GM19238 (cell line): ENCODE results near the gene COL8A1.
"Not testable (repeated sequence)": the region's sequence is repeated elsewhere in the genome, so short reads cannot be mapped to it uniquely, and the experiment has no call there.

Experiments
- DNase-seq: peaks from one replicate; pipeline ENCODE4 v3.0.0; 2011; ENCODE audit warnings: low spot score; ENCODE audit not compliant: insufficient read length

COL8A1 gene

DNA sequence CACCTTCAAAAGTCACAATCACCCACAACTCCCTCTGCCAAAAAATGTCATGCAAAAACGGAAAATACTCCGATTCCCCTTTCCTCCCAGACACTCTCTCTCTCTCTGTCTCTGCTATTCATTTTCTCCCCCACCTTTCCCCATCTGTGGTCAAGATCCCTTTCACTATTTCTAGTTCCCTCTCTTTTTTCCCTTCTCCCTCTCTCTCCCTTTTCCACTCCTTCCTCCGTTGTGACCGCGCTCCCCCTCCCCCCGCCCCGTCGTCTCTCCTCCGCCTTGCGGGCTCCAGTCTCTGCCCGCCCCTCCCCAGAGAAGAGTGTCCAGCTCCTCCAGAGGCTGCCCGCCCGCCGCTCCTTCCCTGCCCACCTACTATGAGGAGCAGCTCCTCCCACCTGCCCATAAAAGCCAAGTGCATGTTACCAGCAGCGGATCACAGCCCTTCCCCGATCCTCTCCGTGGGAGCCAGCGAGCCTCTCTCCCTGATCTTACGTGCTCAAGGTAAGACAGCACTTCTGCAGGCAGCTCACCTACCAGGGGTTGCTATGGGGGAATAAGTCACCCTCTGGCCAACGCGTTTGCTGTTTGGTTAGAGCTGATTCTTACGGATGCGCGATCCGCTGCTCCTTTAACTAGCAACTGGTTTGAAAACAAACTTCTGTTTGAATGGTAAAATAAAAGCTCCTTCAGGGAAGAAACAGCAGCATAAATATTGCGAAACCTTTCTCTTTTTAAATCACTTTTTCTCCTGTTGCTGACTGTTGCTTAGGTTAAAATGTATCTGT is at the start of gene COL8A1:
Gene COL8A1 (plus strand): TSS at position 428 of the 782 bp plus-strand sequence. CDS start 152,089 bp downstream, outside the sequence.
- no peak for DNase-seq

DNA sequence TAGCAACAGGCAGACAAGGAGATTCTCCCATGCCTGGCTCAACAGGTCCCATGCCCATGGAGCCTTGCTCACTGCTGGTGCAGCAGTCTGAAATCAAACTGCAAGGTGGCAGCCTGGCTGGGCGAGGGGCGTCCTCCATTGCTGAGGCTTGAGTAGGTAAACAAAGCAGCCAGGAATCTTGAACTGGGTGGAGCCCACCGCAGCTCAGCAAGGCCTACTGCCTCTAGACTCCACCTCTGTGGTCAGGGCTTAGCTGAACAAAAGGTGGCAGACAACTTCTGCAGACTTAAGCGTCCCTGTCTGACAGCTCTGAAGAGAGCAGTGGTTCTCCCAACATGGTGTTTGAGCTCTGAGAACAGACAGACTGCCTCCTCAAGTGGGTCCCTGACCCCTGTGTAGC is 49.2 kb upstream of the COL8A1 start:
- not testable (repeated sequence) for DNase-seq

DNA sequence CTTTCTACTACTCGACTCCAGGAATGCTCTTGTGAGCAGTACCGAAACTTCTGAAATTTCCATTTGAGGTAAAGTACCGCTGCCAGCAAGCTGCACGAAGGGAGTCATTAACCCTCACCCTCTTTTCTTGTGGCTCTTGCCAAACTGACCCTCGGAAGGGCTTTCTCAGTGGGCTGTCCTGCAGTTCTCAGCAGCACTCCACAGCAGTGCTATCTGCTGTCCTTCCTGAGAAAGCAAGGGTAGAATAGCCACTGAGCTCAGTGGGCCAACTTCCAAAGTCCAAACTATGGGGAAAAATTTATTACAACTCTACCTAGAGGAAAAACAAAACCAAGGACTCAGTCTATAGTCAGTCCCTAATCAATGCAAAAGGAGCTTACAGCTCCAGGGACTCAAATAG is 38.5 kb upstream of the COL8A1 start:
- no peak for DNase-seq

DNA sequence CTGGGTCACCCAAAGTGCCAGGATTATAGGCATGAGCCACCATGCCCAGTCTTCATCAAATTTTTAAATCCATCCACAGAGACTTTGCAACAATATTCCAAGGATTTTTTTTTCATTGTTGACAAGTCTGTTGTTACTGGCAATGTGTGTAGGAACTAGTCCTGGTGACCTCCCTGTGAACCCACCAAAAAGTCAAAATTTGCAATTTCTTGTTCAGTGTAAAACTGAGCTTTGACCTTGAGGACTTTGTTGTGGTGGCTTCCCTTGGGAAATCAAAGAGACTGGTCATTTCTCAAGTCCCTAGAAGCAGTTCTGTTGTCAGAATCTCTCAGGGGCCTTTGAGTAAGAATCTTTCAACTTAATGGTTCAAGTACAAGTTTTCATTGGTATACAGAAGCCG is 36.9 kb upstream of the COL8A1 start:
- no peak for DNase-seq

DNA sequence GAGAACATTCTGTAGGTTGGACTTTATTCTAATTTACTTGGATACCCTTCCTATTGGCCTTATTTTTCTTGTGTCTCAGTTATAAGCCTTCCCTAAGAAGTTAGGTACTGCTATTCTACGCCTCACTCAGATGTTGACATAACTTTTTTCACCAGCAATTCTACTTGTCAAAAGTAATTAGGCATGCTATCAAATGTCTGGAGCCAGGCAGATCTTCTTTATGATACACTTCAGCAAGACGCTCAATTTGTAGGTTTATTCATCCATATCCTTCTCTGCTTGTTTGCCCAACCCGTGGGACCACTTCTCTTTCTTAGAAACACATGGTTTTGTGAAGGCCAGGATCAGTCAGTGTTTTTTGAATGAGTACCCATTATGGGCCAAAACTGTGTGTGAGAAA is 36.2 kb upstream of the COL8A1 start:
- DNase-seq, result no peak

DNA sequence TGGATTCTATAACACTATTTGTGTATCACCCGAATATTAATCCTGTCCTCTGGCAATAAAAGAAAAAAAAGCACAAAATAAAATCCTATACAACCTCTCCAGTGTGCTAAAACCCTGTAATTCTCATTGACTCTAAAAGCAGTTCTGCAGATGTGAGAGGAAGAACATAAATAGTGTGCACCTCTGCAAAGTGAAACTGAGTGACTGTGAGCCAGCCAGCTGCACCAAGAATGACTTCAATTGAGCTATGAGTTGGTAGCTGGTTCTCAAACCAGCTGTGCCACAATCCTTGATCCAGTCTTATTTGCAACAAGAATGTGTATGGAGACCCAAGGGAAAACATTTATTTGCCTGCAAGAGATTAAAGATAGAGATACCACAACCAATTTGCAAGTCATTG is 31.2 kb upstream of the COL8A1 start:
- no peak for DNase-seq

DNA sequence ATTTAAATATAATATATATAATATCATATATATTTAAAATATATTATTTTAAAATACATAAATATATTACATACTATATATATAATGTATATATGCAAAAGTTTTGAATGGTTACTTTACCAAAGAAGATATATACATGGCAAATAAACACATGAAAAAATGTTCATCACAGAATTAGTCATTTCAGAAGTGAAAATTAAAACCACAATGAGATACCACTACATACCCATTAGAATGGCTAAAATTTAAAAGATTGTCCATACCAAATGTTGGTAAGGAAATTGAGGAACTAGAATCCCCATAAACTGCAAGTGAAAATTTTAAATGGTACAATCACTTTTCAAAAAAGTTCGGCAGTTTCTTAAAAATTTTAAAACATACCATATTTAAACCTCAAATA is 23.6 kb upstream of the COL8A1 start:
- DNase-seq, result no peak

DNA sequence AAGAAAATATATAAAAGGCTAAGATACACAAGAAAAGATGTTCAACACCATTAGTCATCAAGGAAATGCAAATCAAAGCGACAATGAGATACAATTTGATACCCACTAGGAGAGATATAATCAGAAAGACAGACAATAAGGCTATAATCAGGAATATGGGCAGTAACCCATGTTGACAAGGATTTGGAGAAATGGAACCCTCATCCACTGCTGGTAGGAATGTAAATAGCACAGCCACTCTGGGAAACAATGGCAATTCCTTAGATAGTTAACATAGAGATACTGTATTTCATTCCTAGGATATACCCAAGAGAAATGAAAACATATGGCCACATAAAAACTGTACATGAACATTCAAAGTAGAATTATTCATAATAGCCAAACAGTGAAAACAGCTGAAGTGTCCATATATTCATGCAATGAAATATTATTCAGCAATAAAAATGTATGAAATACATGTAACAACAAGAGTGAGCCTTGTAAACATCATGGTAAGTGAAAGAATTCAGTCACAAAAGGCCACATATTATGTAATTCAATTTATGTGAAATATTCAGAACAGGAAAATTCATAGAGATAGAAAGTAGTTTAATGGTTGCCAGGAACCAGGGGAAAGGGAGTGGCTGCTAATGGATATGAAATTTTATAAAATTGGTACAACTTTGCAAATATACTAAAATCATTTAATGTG is 18.2 kb upstream of the COL8A1 start:
- no peak for DNase-seq

DNA sequence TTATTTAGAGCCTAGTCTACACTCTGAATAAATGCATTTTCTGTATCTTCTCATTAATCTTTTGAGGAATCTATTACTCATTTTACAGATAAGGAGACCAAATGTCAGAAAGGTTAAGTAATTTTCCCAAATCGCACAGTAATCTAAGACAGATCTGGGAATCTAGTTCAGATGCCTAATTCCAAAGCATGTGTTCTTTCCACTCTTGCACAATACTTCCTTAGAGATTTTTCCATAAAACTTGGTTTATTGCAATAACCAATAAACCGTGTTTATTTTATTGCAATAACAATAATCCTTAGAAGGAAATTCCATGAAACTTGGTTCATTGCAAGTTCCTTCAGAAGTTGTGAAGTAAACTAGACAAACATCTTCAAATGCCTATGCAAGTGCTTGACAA is 17.4 kb upstream of the COL8A1 start:
- no peak for DNase-seq

DNA sequence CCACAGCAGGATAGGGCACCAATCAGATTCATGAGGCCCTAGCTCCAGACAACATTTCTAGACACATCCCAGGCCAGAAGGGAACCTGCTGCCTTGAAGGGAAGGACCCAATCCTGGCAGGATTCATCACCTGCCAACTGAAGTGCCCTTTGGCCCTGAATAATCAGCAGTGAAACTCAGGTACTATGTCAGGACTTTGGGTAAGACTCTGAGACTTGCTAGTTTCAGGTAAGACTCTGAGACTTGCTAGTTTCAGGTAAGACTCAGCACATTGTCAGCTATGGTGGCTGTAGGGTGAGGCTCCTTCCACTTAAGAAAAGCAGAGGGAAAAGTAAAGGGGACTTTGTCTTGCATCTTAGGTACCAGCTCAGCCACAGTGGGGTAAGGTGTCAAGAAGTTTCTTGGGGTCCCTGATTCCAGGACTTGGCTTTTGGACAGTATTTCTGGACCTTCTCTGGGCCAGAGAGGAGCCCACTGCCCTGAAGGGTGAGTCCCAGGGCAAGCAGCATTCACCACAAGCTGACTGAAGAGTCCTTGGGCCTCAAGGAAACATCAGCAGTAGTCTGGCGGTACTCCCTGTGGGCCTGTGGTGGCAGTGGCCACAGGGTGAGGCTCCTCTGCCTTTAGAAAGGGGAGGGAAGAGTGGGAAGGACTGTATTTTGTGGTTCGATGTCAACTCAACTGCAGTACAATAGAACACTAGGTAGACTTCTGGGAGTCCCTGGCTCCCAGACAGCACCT is 13.7 kb upstream of the COL8A1 start:
- DNase-seq, result no peak

DNA sequence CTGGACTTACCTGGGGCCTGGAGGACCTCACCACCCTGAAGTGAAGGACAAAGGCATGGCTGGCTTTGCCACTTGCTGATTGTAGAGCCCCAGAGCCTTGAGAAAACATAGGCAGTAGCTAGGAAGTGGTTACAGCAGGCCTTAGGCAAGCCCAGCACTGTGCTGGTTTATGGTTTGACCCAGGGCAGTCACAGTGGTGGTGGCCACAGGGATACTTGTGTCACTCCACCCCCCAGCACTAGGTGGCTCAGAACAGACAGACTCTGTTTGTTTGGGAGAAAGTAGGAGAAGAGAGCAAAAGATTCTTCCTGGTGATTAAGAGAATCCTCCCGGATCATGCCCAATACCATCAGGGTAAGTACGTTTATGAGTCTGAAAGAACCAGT is 13.2 kb upstream of the COL8A1 start:
- no peak for DNase-seq

DNA sequence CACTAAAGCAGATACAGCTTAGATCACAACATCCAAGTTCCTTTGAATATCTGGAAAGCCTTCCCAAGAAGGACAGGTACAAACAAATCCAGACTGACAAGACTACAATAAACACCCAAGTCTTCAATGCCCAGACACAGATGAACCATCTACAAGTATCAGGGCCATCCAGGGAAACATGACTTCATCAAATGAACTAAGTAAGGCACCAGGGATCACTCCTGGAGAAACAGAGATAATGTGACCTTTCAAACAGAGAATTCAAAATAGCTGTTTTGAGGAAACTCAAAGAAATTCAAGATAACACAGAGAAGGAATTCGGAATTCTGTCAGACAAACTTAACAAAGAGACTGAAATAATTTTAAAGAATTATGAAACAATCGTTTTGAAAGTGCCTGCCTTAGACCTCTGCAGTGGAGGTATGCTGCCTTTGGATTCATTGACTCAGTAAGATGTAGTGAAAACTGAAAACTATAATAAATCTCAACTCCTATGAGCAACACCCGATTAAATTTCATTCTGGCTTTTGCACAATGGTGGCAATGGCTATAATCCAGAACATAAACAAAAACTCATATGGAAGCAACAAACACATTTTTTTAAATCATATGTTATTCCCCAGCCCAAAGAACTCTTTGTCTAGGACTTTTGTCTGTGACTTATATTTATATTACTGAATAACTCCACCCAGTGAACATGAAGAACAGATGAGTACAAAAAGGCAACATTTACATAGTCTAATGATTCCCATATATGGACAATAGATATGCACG is 12.6 kb upstream of the COL8A1 start:
- no peak for DNase-seq

DNA sequence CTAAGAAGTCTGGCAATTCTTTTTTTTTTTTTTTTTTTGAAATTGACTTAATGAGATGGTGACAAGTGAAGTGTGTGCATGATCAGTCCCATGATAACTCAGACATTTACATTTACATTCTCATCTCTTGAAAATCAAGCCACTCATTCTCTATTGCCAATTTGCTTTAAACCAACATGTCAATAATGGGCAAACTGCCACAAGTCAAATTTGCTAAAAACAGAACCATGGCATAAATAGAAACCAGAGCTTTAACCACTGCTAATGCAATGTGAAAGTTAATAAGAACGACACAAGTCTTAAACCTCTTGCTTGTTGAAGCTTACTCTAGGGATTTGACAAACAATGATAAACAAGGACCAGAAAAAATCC is 12.0 kb upstream of the COL8A1 start:
- no peak for DNase-seq

DNA sequence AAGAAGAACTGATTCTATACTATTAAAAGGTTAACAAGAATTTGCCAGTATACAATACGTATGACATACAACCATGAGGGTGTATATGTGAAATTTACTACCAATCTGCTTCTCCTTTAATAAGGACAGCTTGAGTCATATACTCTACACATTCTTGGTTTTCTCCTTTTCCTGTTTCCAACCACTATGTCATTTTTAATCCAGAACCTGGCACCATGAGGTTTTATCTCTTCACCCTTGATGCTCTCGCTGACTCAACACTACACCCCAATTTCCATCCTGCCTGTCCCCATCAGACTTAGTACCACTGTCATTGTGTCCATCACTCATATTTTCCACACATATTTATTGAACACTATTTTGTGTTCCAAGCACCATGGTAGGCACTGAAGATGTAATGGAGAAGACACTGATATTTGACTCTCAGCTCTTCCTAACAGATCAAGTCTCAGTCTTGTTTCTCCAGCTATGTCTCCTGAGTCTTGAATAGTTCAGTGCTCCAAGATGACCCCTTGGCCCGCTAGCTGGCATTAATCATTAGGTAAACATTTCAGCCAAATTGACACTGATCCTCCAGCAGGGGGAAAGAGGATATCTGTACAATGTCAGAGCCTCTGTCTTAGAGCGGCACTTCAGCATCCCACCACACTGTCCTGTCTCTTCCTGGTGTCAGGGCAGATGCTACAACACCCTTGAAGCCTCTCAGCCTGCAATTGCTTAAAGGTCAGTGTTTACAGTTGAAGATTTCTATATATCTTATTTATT is 11.2 kb upstream of the COL8A1 start:
- DNase-seq, result no peak

DNA sequence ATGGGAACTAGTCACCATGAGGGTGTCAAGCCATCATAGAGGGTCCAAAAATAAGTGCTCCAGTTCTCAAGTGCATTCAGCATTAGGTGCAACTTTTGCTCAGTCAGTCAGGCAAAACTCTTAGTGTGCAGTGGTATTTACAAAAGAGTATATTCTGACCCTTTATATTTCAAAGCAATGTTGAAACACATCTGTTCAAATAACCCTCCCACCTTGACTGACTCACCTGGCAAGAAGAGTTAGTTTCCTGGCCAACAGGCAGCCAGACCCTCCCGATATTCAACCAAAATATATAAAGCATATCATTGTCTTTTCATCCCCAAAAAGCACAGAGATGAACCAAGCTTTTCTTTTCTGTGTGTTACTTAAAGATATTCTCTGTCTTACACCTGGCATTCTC is 7.6 kb upstream of the COL8A1 start:
- no peak for DNase-seq

DNA sequence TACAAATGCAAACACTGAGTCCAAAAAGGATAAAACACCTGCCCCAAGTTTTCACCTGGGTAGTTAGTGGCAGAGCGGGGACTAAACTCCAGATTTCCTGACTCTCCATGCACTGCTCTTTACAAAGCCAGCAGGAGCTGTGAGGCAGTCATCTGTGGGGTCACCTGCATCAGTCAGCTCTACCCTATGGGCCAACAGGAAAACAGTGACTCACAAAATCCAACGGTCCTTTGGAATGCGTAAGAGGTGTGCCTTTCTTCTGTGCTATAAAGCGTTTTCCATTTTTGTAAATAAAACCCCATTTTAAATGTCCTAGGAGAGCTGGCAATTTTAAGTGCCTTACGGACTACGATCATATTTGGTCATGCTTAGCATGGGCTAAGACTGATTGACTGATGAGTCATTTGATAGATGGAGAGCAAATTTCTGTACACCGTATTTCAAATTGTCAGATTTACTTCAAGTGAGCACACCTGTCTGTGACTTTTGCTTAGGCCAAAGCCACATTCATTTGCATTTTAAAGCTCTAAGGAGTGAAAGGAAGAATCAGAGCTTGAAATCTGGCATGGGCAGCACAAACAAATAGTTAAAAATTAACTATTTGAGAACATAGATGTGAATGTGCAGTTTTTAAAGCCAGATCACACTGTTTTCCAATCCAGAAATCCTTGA is 4.4 kb upstream of the COL8A1 start:
- DNase-seq, result no peak

DNA sequence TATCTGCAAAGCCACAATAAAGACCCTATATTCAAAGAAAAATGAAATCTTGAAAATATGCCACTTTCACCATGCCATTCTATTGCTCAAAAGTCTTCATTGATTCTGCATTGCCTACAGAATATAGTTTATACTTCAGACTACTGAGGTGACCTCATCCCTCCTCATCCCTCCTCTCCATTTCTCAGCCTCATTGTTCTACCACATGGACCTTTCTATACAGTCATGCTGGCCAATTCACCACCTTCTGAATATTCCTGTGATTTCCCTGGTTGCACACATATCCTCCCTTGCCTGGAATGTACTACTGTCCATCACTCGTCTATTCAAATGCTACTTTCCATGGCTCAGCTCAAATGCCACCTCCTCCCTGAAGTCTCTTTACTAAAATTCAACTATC is 3.5 kb upstream of the COL8A1 start:
- DNase-seq, result no peak

DNA sequence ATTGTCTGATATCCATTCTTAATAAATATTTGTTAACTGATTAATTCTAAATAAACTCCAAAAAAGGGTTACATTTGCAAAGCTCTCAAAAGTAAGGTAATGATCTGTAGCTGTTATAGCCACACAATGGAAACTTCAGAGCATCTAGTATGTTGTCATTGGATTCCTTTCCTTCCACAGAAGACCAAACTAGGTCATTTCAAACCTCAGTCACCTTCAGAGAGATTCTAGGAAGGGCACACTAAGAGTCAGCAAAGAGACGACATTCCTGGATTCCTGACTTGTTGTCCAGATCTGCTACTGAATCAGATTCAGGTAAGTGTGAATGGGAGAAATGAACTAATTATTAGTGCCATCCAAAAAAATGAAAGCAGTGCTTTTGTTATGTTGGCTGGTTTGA is 3.0 kb upstream of the COL8A1 start:
- no peak for DNase-seq

DNA sequence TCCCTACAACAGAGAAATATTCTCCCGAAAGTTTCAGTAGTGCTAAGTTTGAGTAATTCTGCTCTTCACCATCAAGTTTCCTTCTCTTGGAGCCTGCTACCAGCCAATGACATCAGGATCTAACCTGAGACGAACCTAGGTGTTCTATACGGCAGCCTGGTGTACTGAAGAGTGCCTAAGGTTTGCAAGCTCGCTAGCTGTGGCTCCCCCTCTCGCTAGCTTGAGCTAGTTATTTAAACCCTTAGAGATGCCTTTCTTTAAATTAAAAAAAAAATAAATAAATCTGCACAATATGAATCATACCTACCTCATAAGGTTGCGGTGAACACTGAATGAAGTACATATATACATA is 1.4 kb upstream of the COL8A1 start:
- DNase-seq, result no peak

DNA sequence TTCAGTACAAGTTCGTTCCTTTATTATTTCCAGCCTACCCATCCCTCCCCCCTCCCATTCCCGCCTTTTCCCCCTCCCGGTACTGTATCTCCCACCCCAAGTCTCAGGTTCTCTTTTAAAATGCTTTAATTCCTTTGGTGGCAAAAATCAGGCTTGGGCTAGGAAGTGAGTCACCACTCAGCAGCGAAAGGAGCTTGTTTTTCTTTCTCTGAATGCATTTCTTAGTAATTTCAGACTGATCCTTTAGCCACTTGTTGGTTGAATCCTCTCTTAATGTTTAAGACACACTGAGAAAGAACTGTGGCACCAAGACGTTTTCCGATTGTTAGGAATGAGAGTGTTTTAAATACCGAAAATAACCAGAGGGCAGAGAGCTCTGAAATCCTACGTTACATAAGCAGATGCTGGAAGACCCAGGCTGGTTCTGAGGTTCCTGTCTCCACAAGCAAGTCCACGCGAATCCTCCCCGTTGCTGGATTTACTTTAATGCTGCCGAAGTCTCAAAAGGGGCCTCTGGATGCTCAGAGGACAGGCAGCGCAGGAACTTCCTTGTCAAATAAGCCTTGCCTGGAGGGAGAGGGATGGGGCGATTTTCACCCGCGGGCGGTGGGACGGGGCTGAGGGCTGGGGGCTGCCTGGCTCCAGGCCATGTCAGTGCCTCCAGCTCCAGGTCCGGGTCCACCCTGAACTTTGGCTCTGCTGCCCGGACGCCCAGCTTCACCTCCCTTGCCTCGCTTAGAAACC is 854 bp upstream of the COL8A1 start:
- DNase-seq, result no peak
